Chondrocyte (in vitro differentiated cells): ENCODE results near the gene EPHB2. TPM values are rescaled to one million over a fixed set of nuclear protein-coding genes. Genes with fewer than 3 reads are reported as not detected.

Experiments
- DNase-seq: peaks from one replicate; pipeline ENCODE4 v3.0.0; 2021; ENCODE audit warnings: mixed read lengths, low spot score
- H3K27ac Mint-ChIP-seq: one replicate; pipeline ENCODE4 v1.8.0; 2021; ENCODE audit warnings: mild to moderate bottlenecking, moderate library complexity, mixed read lengths; ENCODE audit not compliant: unreplicated experiment
- H3K27me3 Mint-ChIP-seq: 2 replicates; pipeline ENCODE4 v1.8.0; 2021; ENCODE audit warnings: low read depth, mixed read lengths
- H3K36me3 Mint-ChIP-seq: 2 replicates; pipeline ENCODE4 v1.8.0; 2021; ENCODE audit warnings: low read depth, mixed read lengths
- H3K4me1 Mint-ChIP-seq: 2 replicates; pipeline ENCODE4 v1.8.0; 2021; ENCODE audit warnings: low read depth, mild to moderate bottlenecking, mixed read lengths
- H3K4me3 Mint-ChIP-seq: one replicate; pipeline ENCODE4 v1.8.0; 2021; ENCODE audit warnings: mild to moderate bottlenecking, moderate library complexity, mixed read lengths; ENCODE audit not compliant: unreplicated experiment
- H3K9me3 Mint-ChIP-seq: 2 replicates; pipeline ENCODE4 v1.8.0; 2021; ENCODE audit warnings: low read depth, mixed read lengths
- total RNA-seq: library from RNA; stranded (reverse); gene quantifications from 3 replicates; pipeline ENCODE4 v1.2.1, GENCODE V29; 2021
- TF ChIP-seq, protein P1 (sequence below): fragments of 200-600 bp; sonication (generic); IDR thresholded peaks from 2 replicates; pipeline ENCODE4 v1.5.0; 2021; ENCODE audit warnings: antibody characterized with exemption, mild to moderate bottlenecking, moderate library complexity

The EPHB2 gene
- total RNA-seq, 1 donor from 2014 or later: 44.6 TPM

GRCh38 chr1:22818061-22818770 lies 107.6 kb downstream of the EPHB2 start:
- H3K36me3 Mint-ChIP-seq: no peaks in the 10 kb centered on the region
- no peak overlapping the region for H3K4me3 Mint-ChIP-seq
- no peak overlapping the region for H3K27ac Mint-ChIP-seq
- TF ChIP-seq, protein P1, sequence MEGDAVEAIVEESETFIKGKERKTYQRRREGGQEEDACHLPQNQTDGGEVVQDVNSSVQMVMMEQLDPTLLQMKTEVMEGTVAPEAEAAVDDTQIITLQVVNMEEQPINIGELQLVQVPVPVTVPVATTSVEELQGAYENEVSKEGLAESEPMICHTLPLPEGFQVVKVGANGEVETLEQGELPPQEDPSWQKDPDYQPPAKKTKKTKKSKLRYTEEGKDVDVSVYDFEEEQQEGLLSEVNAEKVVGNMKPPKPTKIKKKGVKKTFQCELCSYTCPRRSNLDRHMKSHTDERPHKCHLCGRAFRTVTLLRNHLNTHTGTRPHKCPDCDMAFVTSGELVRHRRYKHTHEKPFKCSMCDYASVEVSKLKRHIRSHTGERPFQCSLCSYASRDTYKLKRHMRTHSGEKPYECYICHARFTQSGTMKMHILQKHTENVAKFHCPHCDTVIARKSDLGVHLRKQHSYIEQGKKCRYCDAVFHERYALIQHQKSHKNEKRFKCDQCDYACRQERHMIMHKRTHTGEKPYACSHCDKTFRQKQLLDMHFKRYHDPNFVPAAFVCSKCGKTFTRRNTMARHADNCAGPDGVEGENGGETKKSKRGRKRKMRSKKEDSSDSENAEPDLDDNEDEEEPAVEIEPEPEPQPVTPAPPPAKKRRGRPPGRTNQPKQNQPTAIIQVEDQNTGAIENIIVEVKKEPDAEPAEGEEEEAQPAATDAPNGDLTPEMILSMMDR: no peak
- no peaks in the 10 kb centered on the region for H3K27me3 Mint-ChIP-seq
- DNase-seq: peak; percentile 62
- no peaks in the 10 kb centered on the region for H3K9me3 Mint-ChIP-seq
- H3K4me1 Mint-ChIP-seq: no peaks in the 10 kb centered on the region

DNA sequence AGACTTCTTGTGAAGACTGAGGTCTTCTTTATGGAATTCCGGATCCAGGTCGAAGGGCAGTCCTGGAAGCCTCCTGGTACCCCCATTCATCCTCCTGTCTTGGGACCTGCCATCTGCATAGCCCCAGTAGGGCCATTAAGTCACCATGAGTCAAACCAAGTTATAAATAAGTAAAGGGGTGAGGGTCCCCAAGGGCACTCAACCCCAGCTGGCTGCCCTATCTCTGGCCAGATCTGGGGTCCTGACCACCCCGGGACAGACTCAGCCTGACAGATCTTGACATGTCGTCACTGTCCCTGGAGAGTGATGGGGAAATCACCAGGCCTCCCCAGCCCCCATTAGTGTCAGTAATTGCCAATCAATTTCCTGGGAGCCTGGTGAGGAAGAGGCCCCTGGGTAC lies 108.7 kb downstream of the EPHB2 start:
- Mint-ChIP-seq H3K9me3 (no peaks in the 10 kb centered on the region), H3K27me3 (no peaks in the 10 kb centered on the region), H3K36me3 (no peaks in the 10 kb centered on the region), H3K27ac (peak overlapping the region; percentile 53), H3K4me1 (no peaks in the 10 kb centered on the region), H3K4me3 (no peak overlapping the region)
- TF ChIP-seq, protein P1: no peak
- peak; percentile 54 for DNase-seq

DNA sequence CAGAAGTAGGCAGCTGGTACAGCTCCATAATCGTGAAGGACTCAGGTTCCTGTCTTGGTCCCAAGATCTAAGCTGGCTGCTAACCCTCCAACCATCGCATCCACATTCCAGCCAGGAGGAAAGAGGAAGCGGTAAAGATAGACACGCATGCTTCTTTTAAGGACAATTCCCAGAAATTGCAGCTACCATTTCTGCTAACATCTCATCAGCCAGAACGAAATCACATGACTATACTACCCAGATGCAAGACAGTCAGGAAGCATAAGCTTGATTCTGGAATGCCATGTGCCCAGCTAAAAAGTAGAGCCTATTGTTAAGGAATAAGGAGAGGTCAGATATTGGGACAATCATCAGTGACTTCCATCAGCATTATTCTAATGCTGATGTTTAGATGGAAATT lies 110.4 kb downstream of the EPHB2 start:
- Mint-ChIP-seq H3K27ac (no peak overlapping the region), H3K36me3 (no peaks in the 10 kb centered on the region), H3K4me1 (peaks cover 7% of the 10 kb centered on the region), H3K9me3 (no peaks in the 10 kb centered on the region), H3K27me3 (no peaks in the 10 kb centered on the region), H3K4me3 (no peak overlapping the region)
- TF ChIP-seq, protein P1: no peak
- DNase-seq: no peak

- TF ChIP-seq, protein P1: no peak
- Mint-ChIP-seq H3K9me3 (no peaks in the 10 kb centered on the region), H3K4me3 (no peak overlapping the region), H3K27me3 (no peaks in the 10 kb centered on the region), H3K4me1 (peaks cover 19% of the 10 kb centered on the region), H3K27ac (no peak overlapping the region), H3K36me3 (no peaks in the 10 kb centered on the region)
- peak; percentile 34 for DNase-seq
Measured at GRCh38 chr1:22822371-22822770, 111.7 kb downstream of the EPHB2 start.

DNA sequence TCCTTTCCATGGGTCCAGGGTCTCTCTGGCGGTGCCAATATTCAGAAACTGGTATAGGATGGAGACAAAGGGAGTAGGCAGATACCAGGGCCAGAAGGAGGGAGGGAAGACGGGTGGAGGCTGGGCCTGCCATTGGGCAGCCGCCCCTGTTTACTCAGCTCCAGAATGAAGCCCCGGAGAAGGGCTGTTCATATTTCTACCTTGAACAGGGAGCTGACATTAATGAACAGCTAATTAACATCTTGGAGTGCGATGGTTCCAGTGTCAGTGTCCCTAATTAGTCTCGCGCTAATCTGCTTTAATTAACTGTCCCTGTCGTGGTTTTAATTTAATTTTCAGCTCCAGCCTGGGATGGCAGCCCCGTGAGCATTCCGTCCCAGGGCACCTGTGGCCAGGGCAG lies 113.8 kb downstream of the EPHB2 start:
- no peaks in the 10 kb centered on the region for H3K27me3 Mint-ChIP-seq
- no peak overlapping the region for H3K27ac Mint-ChIP-seq

More for the DNA sequence above, 113.8 kb downstream of the EPHB2 start:
- TF ChIP-seq, protein P1: no peak
- no peaks in the 10 kb centered on the region for H3K9me3 Mint-ChIP-seq
- H3K36me3 Mint-ChIP-seq: no peaks in the 10 kb centered on the region
- no peak for DNase-seq
- H3K4me1 Mint-ChIP-seq: peaks cover 31% of the 10 kb centered on the region
- H3K4me3 Mint-ChIP-seq: no peak overlapping the region
